ENCODE data around the gene MKRN1.

GRCh38 chr7:140435252-140435895 is 43.9 kb downstream of the MKRN1 start:
- TF ChIP-seq CTCF (IDR thresholded peaks at IDR 0.05) (no peak), POLR2A (IDR thresholded peaks at IDR 0.05) (no peak)

All from thyroid gland (tissue), 4 donors.